CD4-positive, alpha-beta T cell (primary cell): ENCODE measurements around the gene UNC80. TPM values are rescaled to one million over a fixed set of nuclear protein-coding genes. Genes with fewer than 3 reads are reported as not detected.

Experiments
- ATAC-seq: fragments of 200-7000 bp; cut with Tn5 transposase; one replicate; pipeline ENCODE4 v1.10.0; 2022; ENCODE audit warnings: mild to moderate bottlenecking; ENCODE audit not compliant: poor library complexity
- CTCF ChIA-PET: fragments of 350-600 bp; sonication (Branson Sonifier 250); formaldehyde crosslinking; loops from one replicate; lab custom pipeline; 2021; ENCODE audit warnings: antibody characterized with exemption, inconsistent platforms; lab: Charles Lee
- POLR2A ChIA-PET: fragments of 350-600 bp; sonication (Branson Sonifier 250); formaldehyde crosslinking; loops from one replicate; lab custom pipeline; 2021; ENCODE audit warnings: antibody characterized with exemption, inconsistent platforms; lab: Charles Lee
- DNase-seq, 14 experiments: peaks; one replicate each; pipeline ENCODE4 v3.0.0-alpha.2; 2013 to 2020; ENCODE audit warnings: mixed read lengths in 2 of 14
- H3K27ac ChIP-seq, 2 donors: one replicate each; pipeline versions ENCODE4 v1.5.1 to v1.7.0; 2013; ENCODE audit warnings: low read length in 2 of 2, low read depth in 1 of 2, mild to moderate bottlenecking in 1 of 2
- H3K27me3 ChIP-seq, 2 experiments: 1 replicate in 1 of 2; 2 replicates in 1 of 2; pipeline versions ENCODE4 v1.6.1 to v1.7.0; 2013; ENCODE audit warnings: low read length in 2 of 2, control low read depth in 1 of 2, mild to moderate bottlenecking in 1 of 2, moderate library complexity in 1 of 2; ENCODE audit not compliant: insufficient read depth in 2 of 2, control insufficient read depth in 1 of 2
- H3K36me3 ChIP-seq: one replicate; pipeline ENCODE4 v1.6.1; 2013; ENCODE audit warnings: low read length, control low read depth; ENCODE audit not compliant: insufficient read depth
- H3K4me1 ChIP-seq: one replicate; pipeline ENCODE4 v1.6.1; 2013; ENCODE audit warnings: low read length, control low read depth; ENCODE audit not compliant: insufficient read depth
- H3K4me3 ChIP-seq: one replicate; pipeline ENCODE4 v1.5.1; 2013; ENCODE audit warnings: mild to moderate bottlenecking, low read length, moderate library complexity
- H3K9me3 ChIP-seq, 2 experiments: 1 replicate in 1 of 2; 2 replicates in 1 of 2; pipeline versions ENCODE4 v1.6.1 to v1.7.0; 2013; ENCODE audit warnings: low read length in 2 of 2, mild to moderate bottlenecking in 2 of 2, control low read depth in 1 of 2, moderate library complexity in 1 of 2; ENCODE audit not compliant: control insufficient read depth in 1 of 2, insufficient read depth in 1 of 2
- H3K27ac Mint-ChIP-seq: one replicate; pipeline ENCODE4 v1.8.0; 2020; ENCODE audit warnings: mixed read lengths
- H3K27me3 Mint-ChIP-seq: one replicate; pipeline ENCODE4 v1.8.0; 2021; ENCODE audit warnings: mixed read lengths
- H3K36me3 Mint-ChIP-seq: one replicate; pipeline ENCODE4 v1.8.0; 2021; ENCODE audit warnings: low read depth, mixed read lengths
- H3K4me1 Mint-ChIP-seq: one replicate; pipeline ENCODE4 v1.8.0; 2021; ENCODE audit warnings: low read depth, mixed read lengths
- H3K4me3 Mint-ChIP-seq: one replicate; pipeline ENCODE4 v1.8.0; 2020; ENCODE audit warnings: mild to moderate bottlenecking, mixed read lengths
- H3K9me3 Mint-ChIP-seq: one replicate; pipeline ENCODE4 v1.8.0; 2020; ENCODE audit warnings: mixed read lengths
- CTCF ChIP-seq: fragments of 200-600 bp; IDR thresholded peaks from one replicate; pipeline ENCODE4 v1.8.0; 2022; ENCODE audit warnings: antibody characterized with exemption, mild to moderate bottlenecking
- intact Hi-C, 2 experiments: fragments of 100-400 bp; cut with DNase I in 1 of 2; cut with micrococcal nuclease in 1 of 2; formaldehyde crosslinking; loops; one replicate each; pipeline versions ENCODE4 v1.15.1 to v1.9.0; 2023 to 2025; cut with DNase I, micrococcal nuclease
- total RNA-seq, 174 experiments: library from RNA in 2 of 174; stranded (reverse) in 2 of 174; gene quantifications; one replicate each; pipeline ENCODE4 v1.2.3 and lab custom pipeline; 2021 to 2026

UNC80 gene
- total RNA-seq, 2 experiments from 2014 or later = not detected

GRCh38 chr2:209824391-209824790, 52.8 kb downstream of the UNC80 start:
- no peak for DNase-seq
- no peaks in the 10 kb centered on the region for H3K27me3 ChIP-seq
- H3K27ac Mint-ChIP-seq = no peak overlapping the region
- H3K9me3 Mint-ChIP-seq = no peaks in the 10 kb centered on the region
- CTCF ChIA-PET = no interaction called here
- intact Hi-C loops = no loop called here
- no peak overlapping the region for H3K4me3 ChIP-seq
- ATAC-seq = no peak
- H3K27ac ChIP-seq = no peak overlapping the region
- no peaks in the 10 kb centered on the region for H3K27me3 Mint-ChIP-seq
- no peaks in the 10 kb centered on the region for H3K4me1 Mint-ChIP-seq
- POLR2A ChIA-PET = no interaction called here
- no peak overlapping the region for H3K4me3 Mint-ChIP-seq
- no peaks in the 10 kb centered on the region for H3K36me3 Mint-ChIP-seq
- no peaks in the 10 kb centered on the region for H3K36me3 ChIP-seq
- no peaks in the 10 kb centered on the region for H3K4me1 ChIP-seq
- TF ChIP-seq CTCF = no peak
- H3K9me3 ChIP-seq = no peaks in the 10 kb centered on the region

GRCh38 chr2:209830722-209831465, 59.3 kb downstream of the UNC80 start:
- no peaks in the 10 kb centered on the region for H3K27me3 ChIP-seq
- Mint-ChIP-seq H3K27me3 (no peaks in the 10 kb centered on the region), H3K27ac (no peak overlapping the region), H3K36me3 (no peaks in the 10 kb centered on the region), H3K9me3 (no peaks in the 10 kb centered on the region), H3K4me3 (no peak overlapping the region), H3K4me1 (no peaks in the 10 kb centered on the region)
- no peak overlapping the region for H3K27ac ChIP-seq
- ATAC-seq (no peak), DNase-seq (no peak)
- H3K4me3 ChIP-seq = no peak overlapping the region
- H3K36me3 ChIP-seq = no peaks in the 10 kb centered on the region
- ChIA-PET POLR2A (no interaction called here), CTCF (no interaction called here)
- no peaks in the 10 kb centered on the region for H3K9me3 ChIP-seq
- H3K4me1 ChIP-seq = no peaks in the 10 kb centered on the region
- no peak for TF ChIP-seq CTCF
- intact Hi-C loops = no loop called here

- no peaks in the 10 kb centered on the region for H3K27me3 Mint-ChIP-seq
- Histone ChIP-seq H3K9me3 (no peaks in the 10 kb centered on the region), H3K27ac (no peak overlapping the region), H3K4me1 (no peaks in the 10 kb centered on the region), H3K4me3 (no peak overlapping the region), H3K27me3 (no peaks in the 10 kb centered on the region), H3K36me3 (no peaks in the 10 kb centered on the region)
- H3K4me1 Mint-ChIP-seq = no peaks in the 10 kb centered on the region
- DNase-seq = no peak
- CTCF ChIA-PET = no interaction called here
- H3K4me3 Mint-ChIP-seq = no peak overlapping the region
- H3K27ac Mint-ChIP-seq = no peak overlapping the region
- no peak for ATAC-seq
- POLR2A ChIA-PET = no interaction called here
- intact Hi-C loops = no loop called here
- H3K9me3 Mint-ChIP-seq = no peaks in the 10 kb centered on the region
- no peak for TF ChIP-seq CTCF
- H3K36me3 Mint-ChIP-seq = no peaks in the 10 kb centered on the region
Observed at GRCh38 chr2:209834767-209835166, 63.1 kb downstream of the UNC80 start.
